ENCODE measurements around the gene SSH2. TPM values are rescaled to one million over a fixed set of nuclear protein-coding genes. Genes with fewer than 3 reads are reported as not detected.

The SSH2 gene
- total and polyA plus RNA-seq, 2 donors (not counting 1 experiment from before 2014, with no cell fraction given) = 51.5 to 183 TPM

DNA sequence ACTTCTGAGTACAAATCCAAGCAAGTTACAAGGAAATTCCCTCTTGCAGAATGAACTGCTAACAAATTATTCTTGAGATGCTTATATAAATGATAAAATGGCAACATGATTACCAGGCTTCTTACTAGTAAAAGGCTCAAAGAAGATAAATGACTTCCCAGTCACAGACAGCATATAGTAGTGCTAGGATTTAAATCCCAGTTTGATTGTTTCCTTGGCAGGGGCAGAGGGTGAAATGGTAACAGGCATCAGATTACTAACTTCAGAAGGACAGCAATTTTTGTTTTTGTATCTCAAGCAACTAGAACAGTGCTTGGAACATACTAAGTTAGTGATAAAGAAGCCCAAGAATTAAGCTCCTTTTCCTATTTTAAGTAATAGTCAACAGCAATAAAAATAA, 102.8 kb downstream of the SSH2 start:
- peaks cover 2% of the 10 kb centered on the region for H3K79me2 ChIP-seq (ENCODE audit: control insufficient read depth, insufficient read depth, low read length)
- Mint-ChIP-seq H3K27ac (no peak overlapping the region), H3K4me1 (peaks cover 12% of the 10 kb centered on the region), H3K4me3 (no peak overlapping the region), H3K9me3 (ENCODE audit: insufficient read depth) (no peaks in the 10 kb centered on the region), H3K27me3 (no peaks in the 10 kb centered on the region)
- H3K27me3 ChIP-seq (replicated peaks in 1 of 4; ENCODE audit: control extremely low read depth in 1 of 4, control insufficient read depth in 3 of 4, insufficient read depth in 4 of 4, low read length in 3 of 4) = no peaks in the 10 kb centered on the region
- DNase-seq (no peak), ATAC-seq (ENCODE audit: low read depth) (no peak)
- H2AFZ ChIP-seq (ENCODE audit: insufficient read depth, low read depth, low read length, poor library complexity, severe bottlenecking) = no peak overlapping the region
- H3K4me1 ChIP-seq (ENCODE audit: control insufficient read depth in 2 of 2, insufficient read depth in 2 of 2, low read length in 2 of 2) = peaks cover 0 to 6% of the 10 kb centered on the region in 2 donors
- no peaks in the 10 kb centered on the region for H3K9me3 ChIP-seq (ENCODE audit: control extremely low read depth in 1 of 3, control insufficient read depth in 2 of 3, insufficient read depth in 1 of 3, low read length in 2 of 3)
- no peak for TF ChIP-seq EZH2 (IDR thresholded peaks at IDR 0.05; ENCODE audit: borderline replicate concordance, insufficient read depth, low read depth, low read length, poor library complexity, severe bottlenecking)
- TF ChIP-seq, protein P1, sequence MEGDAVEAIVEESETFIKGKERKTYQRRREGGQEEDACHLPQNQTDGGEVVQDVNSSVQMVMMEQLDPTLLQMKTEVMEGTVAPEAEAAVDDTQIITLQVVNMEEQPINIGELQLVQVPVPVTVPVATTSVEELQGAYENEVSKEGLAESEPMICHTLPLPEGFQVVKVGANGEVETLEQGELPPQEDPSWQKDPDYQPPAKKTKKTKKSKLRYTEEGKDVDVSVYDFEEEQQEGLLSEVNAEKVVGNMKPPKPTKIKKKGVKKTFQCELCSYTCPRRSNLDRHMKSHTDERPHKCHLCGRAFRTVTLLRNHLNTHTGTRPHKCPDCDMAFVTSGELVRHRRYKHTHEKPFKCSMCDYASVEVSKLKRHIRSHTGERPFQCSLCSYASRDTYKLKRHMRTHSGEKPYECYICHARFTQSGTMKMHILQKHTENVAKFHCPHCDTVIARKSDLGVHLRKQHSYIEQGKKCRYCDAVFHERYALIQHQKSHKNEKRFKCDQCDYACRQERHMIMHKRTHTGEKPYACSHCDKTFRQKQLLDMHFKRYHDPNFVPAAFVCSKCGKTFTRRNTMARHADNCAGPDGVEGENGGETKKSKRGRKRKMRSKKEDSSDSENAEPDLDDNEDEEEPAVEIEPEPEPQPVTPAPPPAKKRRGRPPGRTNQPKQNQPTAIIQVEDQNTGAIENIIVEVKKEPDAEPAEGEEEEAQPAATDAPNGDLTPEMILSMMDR (IDR thresholded peaks at IDR 0.05) = no peak
- no peak overlapping the region for H3K4me2 ChIP-seq (replicated peaks; ENCODE audit: low read depth, low read length, poor library complexity, severe bottlenecking)
- H4K20me1 ChIP-seq (ENCODE audit: control insufficient read depth, insufficient read depth, low read length, poor library complexity, severe bottlenecking) = no peaks in the 10 kb centered on the region
- peaks cover 0 to 2% of the 10 kb centered on the region in 2 experiments for H3K36me3 ChIP-seq (replicated peaks in 1 of 2; ENCODE audit: control extremely low read depth in 1 of 2, control insufficient read depth in 1 of 2, extremely low read depth in 1 of 2, insufficient read depth in 2 of 2, low read length in 1 of 2)
- ChIA-PET CTCF (interaction anchor here (0.8 kb wide), 1 partner anchor 20 kb away, joined by 3 read pairs; no protein-coding TSS in a partner anchor), POLR2A (interaction anchor here (0.6 kb wide), 1 partner anchor 184 kb away, joined by 3 read pairs; no protein-coding TSS in a partner anchor)
- intact Hi-C loops (cut with micrococcal nuclease) = no loop called here
- no peak overlapping the region for H3K27ac ChIP-seq (ENCODE audit: low read length in 2 of 2)
- no peak overlapping the region for H3K4me3 ChIP-seq (ENCODE audit: control extremely low read depth in 1 of 5, extremely low read depth in 1 of 5, insufficient read depth in 1 of 5, low read depth in 2 of 5, low read length in 4 of 5)
- H3K9ac ChIP-seq (ENCODE audit: low read length) = no peak overlapping the region

DNA sequence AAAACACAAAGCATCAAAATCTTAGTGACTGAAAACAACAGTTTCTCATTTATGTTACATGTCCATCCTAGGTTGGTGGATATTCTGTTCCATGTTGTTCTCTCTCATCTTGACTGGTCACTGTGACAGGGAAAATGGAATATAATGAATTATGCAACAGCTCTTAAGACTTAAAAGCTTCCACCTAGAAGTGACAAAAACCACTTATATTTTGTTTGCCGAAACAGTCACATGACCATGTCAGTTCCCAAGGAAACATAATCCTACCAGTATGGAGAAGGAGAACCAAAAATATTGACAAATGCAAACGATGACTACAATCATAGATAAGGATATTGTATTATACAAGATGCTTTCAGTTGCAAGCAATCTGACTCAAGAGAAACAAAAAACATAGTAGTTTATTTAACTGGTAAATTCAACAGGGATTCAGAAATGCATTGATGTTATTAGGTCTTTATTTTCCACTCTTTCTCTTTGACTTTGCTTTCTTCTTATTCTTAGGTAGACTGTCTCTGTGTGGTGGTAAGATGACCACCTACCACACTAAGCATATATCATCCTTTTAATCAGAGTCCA, 103.8 kb downstream of the SSH2 start:
- TF ChIP-seq, protein P1 (IDR thresholded peaks at IDR 0.05) = no peak
- no peak for TF ChIP-seq EZH2 (IDR thresholded peaks at IDR 0.05; ENCODE audit: borderline replicate concordance, insufficient read depth, low read depth, low read length, poor library complexity, severe bottlenecking)
- Histone ChIP-seq H3K9me3 (ENCODE audit: control extremely low read depth in 1 of 3, control insufficient read depth in 2 of 3, insufficient read depth in 1 of 3, low read length in 2 of 3) (no peaks in the 10 kb centered on the region), H4K20me1 (ENCODE audit: control insufficient read depth, insufficient read depth, low read length, poor library complexity, severe bottlenecking) (no peaks in the 10 kb centered on the region), H3K9ac (ENCODE audit: low read length) (no peak overlapping the region), H3K36me3 (replicated peaks in 1 of 2; ENCODE audit: control extremely low read depth in 1 of 2, control insufficient read depth in 1 of 2, extremely low read depth in 1 of 2, insufficient read depth in 2 of 2, low read length in 1 of 2) (peaks cover 0 to 2% of the 10 kb centered on the region in 2 experiments), H3K27me3 (replicated peaks in 1 of 4; ENCODE audit: control extremely low read depth in 1 of 4, control insufficient read depth in 3 of 4, insufficient read depth in 4 of 4, low read length in 3 of 4) (no peaks in the 10 kb centered on the region), H3K4me2 (replicated peaks; ENCODE audit: low read depth, low read length, poor library complexity, severe bottlenecking) (no peak overlapping the region), H3K27ac (ENCODE audit: low read length in 2 of 2) (no peak overlapping the region), H3K79me2 (ENCODE audit: control insufficient read depth, insufficient read depth, low read length) (peaks cover 2% of the 10 kb centered on the region), H2AFZ (ENCODE audit: insufficient read depth, low read depth, low read length, poor library complexity, severe bottlenecking) (no peak overlapping the region), H3K4me3 (ENCODE audit: control extremely low read depth in 1 of 5, extremely low read depth in 1 of 5, insufficient read depth in 1 of 5, low read depth in 2 of 5, low read length in 4 of 5) (no peak overlapping the region), H3K4me1 (ENCODE audit: control insufficient read depth in 2 of 2, insufficient read depth in 2 of 2, low read length in 2 of 2) (peaks cover 0 to 5% of the 10 kb centered on the region in 2 donors)
- ChIA-PET CTCF (no interaction called here), POLR2A (no interaction called here)
- Mint-ChIP-seq H3K9me3 (ENCODE audit: insufficient read depth) (no peaks in the 10 kb centered on the region), H3K27me3 (no peaks in the 10 kb centered on the region), H3K4me1 (peaks cover 12% of the 10 kb centered on the region), H3K27ac (no peak overlapping the region), H3K4me3 (no peak overlapping the region)
- DNase-seq (no peak), ATAC-seq (ENCODE audit: low read depth) (no peak)
- intact Hi-C loops (cut with micrococcal nuclease) = no loop called here
- WGBS (ENCODE audit: insufficient coverage) = no CpG with 5 or more reads among the region's 2 CpGs

All from B cell (primary cell).